ENCODE measurements around the gene TM7SF3. TPM values are rescaled to one million over a fixed set of nuclear protein-coding genes. Genes with fewer than 3 reads are reported as not detected.

Gene TM7SF3
- total RNA-seq, 2 experiments from 2014 or later = 8.3 to 9.5 TPM

DNA sequence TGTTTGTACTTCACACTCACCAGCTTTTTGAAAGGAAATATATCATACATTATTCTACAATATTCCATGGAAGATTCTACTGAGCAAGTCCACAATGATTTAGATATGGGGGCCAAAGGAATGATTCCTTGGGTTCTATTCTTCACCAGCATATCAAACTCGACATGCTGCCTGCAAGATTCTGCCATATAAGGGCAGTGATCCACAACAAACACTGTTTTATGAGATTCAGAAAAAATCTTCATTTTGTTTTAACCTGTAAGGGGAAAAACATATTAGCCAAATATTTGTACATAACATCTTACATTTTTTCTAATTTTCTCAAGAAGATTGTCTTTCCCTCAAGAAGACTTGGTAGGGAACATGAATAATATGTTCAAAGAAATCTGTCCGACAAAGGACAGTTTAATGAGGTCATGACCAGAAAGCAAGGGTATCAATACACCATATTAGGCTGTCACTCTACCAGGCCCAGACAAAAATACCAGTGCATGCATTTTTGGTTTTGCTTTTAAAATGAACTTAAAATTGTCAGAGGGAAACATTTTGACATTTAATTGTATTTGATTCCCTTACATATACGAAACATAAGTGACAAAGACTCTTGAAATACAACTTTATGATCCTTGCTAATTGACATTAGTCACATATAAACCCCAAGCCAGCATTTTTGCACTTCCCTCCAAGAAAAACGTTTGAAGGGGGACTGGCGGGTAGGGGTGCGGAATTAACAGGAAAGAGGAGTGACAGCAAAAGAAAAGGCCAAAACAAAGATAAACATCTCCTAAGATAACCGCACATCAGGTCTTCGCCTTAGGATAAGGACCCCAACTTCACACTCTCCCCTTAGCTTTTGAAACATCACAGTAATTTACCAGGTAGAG lies 77.4 kb downstream of the TM7SF3 start:
- Histone ChIP-seq H3K4me3 (ENCODE audit: low read length) (peak overlapping the region; percentile 71), H3K4me1 (ENCODE audit: insufficient read depth, low read length) (peaks cover 18% of the 10 kb centered on the region), H3K27ac (ENCODE audit: low read depth in 1 of 2, low read length in 2 of 2) (peak overlapping the region; percentile 94 to 95), H3K9me3 (ENCODE audit: control insufficient read depth in 1 of 2, insufficient read depth in 1 of 2, low read length in 2 of 2) (no peaks in the 10 kb centered on the region), H3K27me3 (ENCODE audit: control insufficient read depth in 1 of 2, insufficient read depth in 2 of 2, low read length in 2 of 2) (no peaks in the 10 kb centered on the region), H3K36me3 (ENCODE audit: insufficient read depth, low read length) (peaks cover 2% of the 10 kb centered on the region)
- Mint-ChIP-seq H3K27me3 (no peaks in the 10 kb centered on the region), H3K27ac (peak overlapping the region; percentile 86), H3K9me3 (no peaks in the 10 kb centered on the region), H3K4me3 (peak overlapping the region; percentile 90), H3K36me3 (ENCODE audit: low read depth) (peaks cover 55% of the 10 kb centered on the region), H3K4me1 (ENCODE audit: low read depth) (peaks cover 80% of the 10 kb centered on the region)
- no peak for ATAC-seq (ENCODE audit: poor library complexity)
- TF ChIP-seq CTCF (IDR thresholded peaks at IDR 0.05) = no peak
- ChIA-PET CTCF (interaction anchor here (1.0 to 1.6 kb wide), 3 partner anchors 77 to 104 kb away, joined by 4 to 6 read pairs (median 6); partner anchors contain the start of genes ITPR2 and TM7SF3), POLR2A (interaction anchor here (0.6 to 1.5 kb wide), 6 partner anchors 11 to 104 kb away, joined by 3 to 10 read pairs (median 4); partner anchors contain the start of genes ITPR2, MED21 and TM7SF3)
- DNase-seq = peak in 4 of 14 experiments; percentile 13 to 40 (median 36)
- intact Hi-C loops (cut with DNase I, micrococcal nuclease) = loop anchor here (1.0 to 5.0 kb wide), 4 partner anchors 36 to 370 kb away; partner anchors contain the start of genes ITPR2 (in 1 of the 2) and TM7SF3 (in 1 of the 2)

- Histone ChIP-seq H3K9me3 (ENCODE audit: control insufficient read depth in 1 of 2, insufficient read depth in 1 of 2, low read length in 2 of 2) (no peaks in the 10 kb centered on the region), H3K27me3 (ENCODE audit: control insufficient read depth in 1 of 2, insufficient read depth in 2 of 2, low read length in 2 of 2) (no peaks in the 10 kb centered on the region), H3K4me1 (ENCODE audit: insufficient read depth, low read length) (peaks cover 17% of the 10 kb centered on the region), H3K4me3 (ENCODE audit: low read length) (peak overlapping the region; percentile 71), H3K36me3 (ENCODE audit: insufficient read depth, low read length) (peaks cover 6% of the 10 kb centered on the region), H3K27ac (ENCODE audit: low read depth in 1 of 2, low read length in 2 of 2) (peak overlapping the region; percentile 94 to 95)
- Mint-ChIP-seq H3K27ac (peak overlapping the region; percentile 86), H3K4me3 (peak overlapping the region; percentile 90), H3K36me3 (ENCODE audit: low read depth) (peaks cover 54% of the 10 kb centered on the region), H3K9me3 (no peaks in the 10 kb centered on the region), H3K4me1 (ENCODE audit: low read depth) (peaks cover 75% of the 10 kb centered on the region), H3K27me3 (no peaks in the 10 kb centered on the region)
- TF ChIP-seq CTCF (IDR thresholded peaks at IDR 0.05) = no peak
- ChIA-PET CTCF (interaction anchor here (1.3 to 1.6 kb wide), 2 partner anchors 78 to 103 kb away, joined by 6 read pairs; partner anchors contain the start of genes ITPR2 and TM7SF3), POLR2A (interaction anchor here (0.7 to 1.5 kb wide), 2 partner anchors 79 to 87 kb away, joined by 5 read pairs; partner anchors contain the start of genes MED21 and TM7SF3)
- DNase-seq = peak in 4 of 14 experiments; percentile 23 to 52 (median 44)
- intact Hi-C loops (cut with DNase I, micrococcal nuclease) = loop anchor here (2.0 to 5.0 kb wide), 3 partner anchors 36 to 371 kb away; partner anchors contain the start of gene ITPR2 (in 1 of the 2)
- no peak for ATAC-seq (ENCODE audit: poor library complexity)
Measured at GRCh38 chr12:26935636-26936378, 78.4 kb downstream of the TM7SF3 start.

DNA sequence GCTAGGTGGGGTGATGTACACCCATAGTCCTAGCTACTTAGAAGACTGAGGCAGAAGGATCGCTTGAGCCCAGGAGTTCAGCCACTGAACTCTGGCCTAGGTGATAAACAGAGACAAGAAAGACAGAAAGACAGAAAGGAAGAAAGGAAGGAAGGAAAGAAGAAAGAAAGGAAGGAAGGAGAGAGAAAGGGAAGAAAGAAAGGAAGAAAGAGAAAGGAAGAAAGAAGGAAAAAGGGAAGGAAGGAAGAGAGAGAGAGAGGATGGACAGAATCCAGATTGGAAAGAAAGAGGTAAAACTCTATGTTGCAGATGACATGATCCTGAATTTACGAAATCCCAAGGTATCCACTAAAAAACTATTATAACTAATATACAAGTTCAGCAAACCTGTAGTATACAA lies 84.6 kb downstream of the TM7SF3 start:
- Mint-ChIP-seq H3K36me3 (ENCODE audit: low read depth) (peaks cover 78% of the 10 kb centered on the region), H3K27me3 (no peaks in the 10 kb centered on the region), H3K27ac (no peak overlapping the region), H3K9me3 (no peaks in the 10 kb centered on the region), H3K4me3 (no peak overlapping the region), H3K4me1 (ENCODE audit: low read depth) (peaks cover 39% of the 10 kb centered on the region)
- ChIA-PET CTCF (no interaction called here), POLR2A (no interaction called here)
- H3K4me3 ChIP-seq (ENCODE audit: low read length) = no peak overlapping the region
- ATAC-seq (ENCODE audit: poor library complexity) (no peak), DNase-seq (no peak)
- H3K9me3 ChIP-seq (ENCODE audit: control insufficient read depth in 1 of 2, insufficient read depth in 1 of 2, low read length in 2 of 2) = no peaks in the 10 kb centered on the region
- TF ChIP-seq CTCF (IDR thresholded peaks at IDR 0.05) = no peak
- intact Hi-C loops (cut with DNase I, micrococcal nuclease) = no loop called here
- H3K36me3 ChIP-seq (ENCODE audit: insufficient read depth, low read length) = peaks cover 47% of the 10 kb centered on the region
- no peak overlapping the region for H3K27ac ChIP-seq (ENCODE audit: low read depth in 1 of 2, low read length in 2 of 2)
- H3K27me3 ChIP-seq (ENCODE audit: control insufficient read depth in 1 of 2, insufficient read depth in 2 of 2, low read length in 2 of 2) = no peaks in the 10 kb centered on the region
- H3K4me1 ChIP-seq (ENCODE audit: insufficient read depth, low read length) = peaks cover 4% of the 10 kb centered on the region

Measured in CD4-positive, alpha-beta T cell (primary cell).